Measurements from ENCODE around the gene TLR5.

DNA sequence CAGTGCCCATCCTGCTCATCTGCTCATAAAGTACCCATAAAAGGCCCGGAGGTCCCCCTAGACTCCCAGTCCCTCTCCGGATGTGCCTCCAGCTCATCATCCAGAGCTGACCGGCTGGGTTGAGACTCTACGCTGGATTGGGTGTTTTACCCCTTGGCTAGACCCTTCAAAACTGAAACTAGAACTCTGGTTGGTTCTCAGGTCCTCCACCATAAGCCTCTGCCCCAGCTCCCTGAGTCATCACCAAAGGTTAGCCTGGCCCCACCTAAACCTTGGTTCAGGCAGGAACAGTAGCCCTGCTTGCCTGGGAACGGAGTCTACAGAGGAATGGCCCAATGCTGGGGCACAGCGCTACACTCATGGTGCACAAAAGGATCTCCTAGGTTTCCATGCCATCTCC, 75.1 kb downstream of the TLR5 start:
- TF ChIP-seq, protein P1, sequence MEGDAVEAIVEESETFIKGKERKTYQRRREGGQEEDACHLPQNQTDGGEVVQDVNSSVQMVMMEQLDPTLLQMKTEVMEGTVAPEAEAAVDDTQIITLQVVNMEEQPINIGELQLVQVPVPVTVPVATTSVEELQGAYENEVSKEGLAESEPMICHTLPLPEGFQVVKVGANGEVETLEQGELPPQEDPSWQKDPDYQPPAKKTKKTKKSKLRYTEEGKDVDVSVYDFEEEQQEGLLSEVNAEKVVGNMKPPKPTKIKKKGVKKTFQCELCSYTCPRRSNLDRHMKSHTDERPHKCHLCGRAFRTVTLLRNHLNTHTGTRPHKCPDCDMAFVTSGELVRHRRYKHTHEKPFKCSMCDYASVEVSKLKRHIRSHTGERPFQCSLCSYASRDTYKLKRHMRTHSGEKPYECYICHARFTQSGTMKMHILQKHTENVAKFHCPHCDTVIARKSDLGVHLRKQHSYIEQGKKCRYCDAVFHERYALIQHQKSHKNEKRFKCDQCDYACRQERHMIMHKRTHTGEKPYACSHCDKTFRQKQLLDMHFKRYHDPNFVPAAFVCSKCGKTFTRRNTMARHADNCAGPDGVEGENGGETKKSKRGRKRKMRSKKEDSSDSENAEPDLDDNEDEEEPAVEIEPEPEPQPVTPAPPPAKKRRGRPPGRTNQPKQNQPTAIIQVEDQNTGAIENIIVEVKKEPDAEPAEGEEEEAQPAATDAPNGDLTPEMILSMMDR (IDR thresholded peaks at IDR 0.05): no peak
- TF ChIP-seq POLR2AphosphoS5 (IDR thresholded peaks at IDR 0.05) (no peak), POLR2A (IDR thresholded peaks at IDR 0.05) (no peak)
